ENCODE measurements around the gene SLPI. TPM values are rescaled to one million over a fixed set of nuclear protein-coding genes. Genes with fewer than 3 reads are reported as not detected.

SLPI gene
- total and polyA plus RNA-seq, 10 of the 15 experiments (the other 5 are each of a cell fraction or from before 2014, with no cell fraction given) = 0.56 to 1.4 TPM; not detected in 8

- no peaks in the 10 kb centered on the region for H4K20me1 ChIP-seq (ENCODE audit: control insufficient read depth, insufficient read depth)
- no peak for FAIRE-seq
- no peak overlapping the region for H3K4me3 ChIP-seq
- no peak overlapping the region for H3K27ac ChIP-seq (ENCODE audit: control insufficient read depth, insufficient read depth)
- TF ChIP-seq SREBF1 (IDR thresholded peaks at IDR 0.05; ENCODE audit: low read length) (no peak), SIX5 (IDR thresholded peaks at IDR 0.05; ENCODE audit: low read depth, low read length, severe bottlenecking) (no peak), POLR2AphosphoS2 (IDR thresholded peaks at IDR 0.05; ENCODE audit: low read depth, low read length) (no peak), MYC (IDR thresholded peaks at IDR 0.05; ENCODE audit: insufficient read depth, insufficient read length, insufficient replicate concordance, low read length, severe bottlenecking) (no peak), WRNIP1 (IDR thresholded peaks at IDR 0.05; ENCODE audit: borderline replicate concordance, low read depth, low read length) (no peak)
- TF ChIP-seq, protein P1, sequence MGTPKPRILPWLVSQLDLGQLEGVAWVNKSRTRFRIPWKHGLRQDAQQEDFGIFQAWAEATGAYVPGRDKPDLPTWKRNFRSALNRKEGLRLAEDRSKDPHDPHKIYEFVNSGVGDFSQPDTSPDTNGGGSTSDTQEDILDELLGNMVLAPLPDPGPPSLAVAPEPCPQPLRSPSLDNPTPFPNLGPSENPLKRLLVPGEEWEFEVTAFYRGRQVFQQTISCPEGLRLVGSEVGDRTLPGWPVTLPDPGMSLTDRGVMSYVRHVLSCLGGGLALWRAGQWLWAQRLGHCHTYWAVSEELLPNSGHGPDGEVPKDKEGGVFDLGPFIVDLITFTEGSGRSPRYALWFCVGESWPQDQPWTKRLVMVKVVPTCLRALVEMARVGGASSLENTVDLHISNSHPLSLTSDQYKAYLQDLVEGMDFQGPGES (IDR thresholded peaks at IDR 0.05) = no peak
- H3K4me1 ChIP-seq (ENCODE audit: control insufficient read depth, insufficient read depth, low read length) = no peaks in the 10 kb centered on the region
- CTCF ChIA-PET = interaction anchor here (1.3 kb wide), 1 partner anchor 186 kb away, joined by 3 read pairs; no protein-coding TSS in a partner anchor
- SMC1A ChIA-PET (ENCODE audit: uncharacterized antibody, unreplicated experiment) = no interaction called here
- WGBS (ENCODE audit: insufficient coverage, insufficient replicate concordance, low lambda C conversion rate, missing lambda C conversion rate) = 56% methylated on average over 9 of the region's 9 CpGs
- H3K9ac ChIP-seq (ENCODE audit: control insufficient read depth, insufficient read depth, low read length) = no peak overlapping the region
- H3K27me3 ChIP-seq (replicated peaks in 1 of 2; ENCODE audit: control insufficient read depth in 2 of 2, insufficient read depth in 2 of 2, low read length in 1 of 2) = no peaks in the 10 kb centered on the region; a peak in 1 of 4 replicates
- DNase-seq (ENCODE audit: low read depth, low spot score) = no peak
- no peak overlapping the region for H3K4me2 ChIP-seq (ENCODE audit: control insufficient read depth, insufficient read depth)
- no peak overlapping the region for H2AFZ ChIP-seq (ENCODE audit: control insufficient read depth, low read depth, low read length)
- RAD21 ChIA-PET (ENCODE audit: unreplicated experiment) = no interaction called here
- H3K9me3 ChIP-seq (replicated peaks; ENCODE audit: control insufficient read depth, insufficient read depth, low read length) = no peaks in the 10 kb centered on the region; the same call in 2 of the 3 replicates
- BruUV-seq (replicated peaks) = no TSS peak
- POLR2A ChIA-PET = no interaction called here
- in situ Hi-C loops (cut with MboI) = no loop called here
- H3K36me3 ChIP-seq (ENCODE audit: control insufficient read depth in 2 of 2, insufficient read depth in 2 of 2, low read length in 1 of 2) = no peaks in the 10 kb centered on the region
- ATAC-seq = no peak
- intact Hi-C loops (cut with micrococcal nuclease; ENCODE audit: unreplicated experiment) = no loop called here
- H3K79me2 ChIP-seq (ENCODE audit: control insufficient read depth, insufficient read depth, low read length) = no peaks in the 10 kb centered on the region
These were observed 23.7 kb downstream of the SLPI start for GRCh38 chr20:45230631-45231030.
